SK-N-MC (cell line): Measurements from ENCODE around the gene CDCA3.

Experiments used
- EZH2 ChIP-seq: fragments of 200-600 bp; sonication (generic); IDR thresholded peaks from one replicate; pipeline ENCODE4 v1.6.1; 2017; ENCODE audit warnings: antibody characterized with exemption
- FOXP2 ChIP-seq: optimal IDR thresholded peaks from 2 replicates; pipeline ENCODE3; 2011; ENCODE audit warnings: mild to moderate bottlenecking, moderate library complexity; ENCODE audit not compliant: insufficient read depth; ENCODE audit errors: extremely low read length, control extremely low read depth
- POLR2AphosphoS5 ChIP-seq: IDR thresholded peaks from 2 replicates; pipeline ENCODE4 v1.6.1; 2012; ENCODE audit warnings: mild to moderate bottlenecking, low read depth, low read length, borderline replicate concordance

- TF ChIP-seq POLR2AphosphoS5 = no peak
- TF ChIP-seq EZH2 = no peak
- no peak for TF ChIP-seq FOXP2
Observed at GRCh38 chr12:6799147-6799546, 51.9 kb downstream of the CDCA3 start.
